Activated CD8-positive, alpha-beta T cell treated with anti-CD3 and anti-CD28 coated beads, Interleukin-2, amount 10 ng/mL, durations not matched to agents 7 days and 5 days (primary cell): ENCODE data around the gene TRIM52. TPM values are rescaled to one million over a fixed set of nuclear protein-coding genes. Genes with fewer than 3 reads are reported as not detected.
A peak's percentile ranks its signal among the peaks of the same experiment; 100 is the strongest.
"Not testable (repeated sequence)": the region's sequence is repeated elsewhere in the genome, so short reads cannot be mapped to it uniquely, and the experiment has no call there.

Experiments used
- ATAC-seq: fragments of 150-1000 bp; cut with Tn5 transposase; one replicate; pipeline ENCODE4 v1.10.0; 2021; ENCODE audit warnings: moderate library complexity
- CTCF ChIA-PET: fragments of 350-600 bp; sonication (Branson Sonifier 250); formaldehyde crosslinking; loops from one replicate; lab custom pipeline; 2021; ENCODE audit warnings: antibody characterized with exemption; lab: Charles Lee
- POLR2A ChIA-PET: fragments of 350-600 bp; sonication (Branson Sonifier 250); formaldehyde crosslinking; loops from one replicate; lab custom pipeline; 2021; ENCODE audit warnings: antibody characterized with exemption; lab: Charles Lee
- DNase-seq: peaks from one replicate; pipeline ENCODE4 v3.0.0-alpha.2; 2020
- H3K27ac Mint-ChIP-seq: one replicate; pipeline ENCODE4 v1.8.0; 2021; ENCODE audit warnings: mild to moderate bottlenecking, mixed read lengths
- H3K27me3 Mint-ChIP-seq: one replicate; pipeline ENCODE4 v1.8.0; 2021; ENCODE audit warnings: low read depth, mixed read lengths
- H3K36me3 Mint-ChIP-seq: one replicate; pipeline ENCODE4 v1.8.0; 2021; ENCODE audit warnings: low read depth, mixed read lengths
- H3K4me1 Mint-ChIP-seq: one replicate; pipeline ENCODE4 v1.8.0; 2021; ENCODE audit warnings: low read depth, mixed read lengths
- H3K4me3 Mint-ChIP-seq: one replicate; pipeline ENCODE4 v1.8.0; 2021; ENCODE audit warnings: mild to moderate bottlenecking, mixed read lengths
- H3K9me3 Mint-ChIP-seq: one replicate; pipeline ENCODE4 v1.8.0; 2022; ENCODE audit warnings: mixed read lengths; ENCODE audit not compliant: insufficient read depth
- total RNA-seq, 2 experiments: library from RNA; stranded (reverse); gene quantifications; one replicate each; pipeline ENCODE4 v1.2.3, GENCODE V29; 2021

TRIM52 gene
- total RNA-seq: 10 to 100 TPM; 22.4 to 23.2 TPM

DNA sequence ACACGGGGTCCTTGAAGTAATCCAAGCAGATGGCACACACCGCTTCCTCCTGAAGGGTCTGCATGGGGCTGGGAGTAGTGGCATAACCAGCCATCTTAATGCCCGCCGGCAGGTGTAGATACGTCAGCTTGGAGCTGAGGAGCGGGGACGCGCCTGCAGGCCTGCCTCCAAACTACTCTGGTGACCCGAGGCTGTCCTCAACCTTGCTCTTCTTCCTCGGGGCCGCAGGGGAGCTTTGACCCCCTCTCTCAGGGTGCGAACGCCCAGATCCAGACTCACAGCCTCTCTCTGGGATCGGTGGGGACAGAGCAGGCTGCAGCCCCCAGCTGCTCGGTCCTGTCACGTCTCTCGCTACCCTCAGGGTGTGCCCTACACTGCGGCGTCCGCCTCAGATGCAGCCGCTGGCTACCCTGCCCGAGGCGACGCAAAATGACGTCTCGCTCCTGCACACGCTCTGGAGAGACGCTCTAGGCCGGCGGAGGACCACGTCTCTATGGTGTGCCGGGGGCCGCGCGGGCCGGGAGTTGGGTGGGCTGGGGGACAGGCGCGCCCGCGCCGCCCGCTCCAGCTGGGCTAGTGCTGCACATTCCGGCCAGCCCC, at the start of gene TRIM52:
Gene TRIM52, minus strand, starts transcription at position 424 of the 600 bp plus-strand sequence. Its CDS starts 330 bp downstream, at position 94.
- ChIA-PET CTCF (interaction anchor here (0.8 to 2.6 kb wide), 6 partner anchors 10 to 76 kb away, joined by 3 to 16 read pairs (median 6); partner anchors contain the start of gene RACK1), POLR2A (interaction anchor here (0.8 to 5.0 kb wide), 17 partner anchors 9 to 458 kb away, joined by 3 to 86 read pairs (median 10); partner anchors contain the start of genes RACK1, TRIM41 and TRIM7)
- Mint-ChIP-seq H3K27ac (peak within 1 kb of the TSS; percentile 96), H3K9me3 (no peaks in the 10 kb centered on the region), H3K4me3 (peak within 1 kb of the TSS; percentile 93), H3K36me3 (peaks cover 40% of the 10 kb centered on the region), H3K4me1 (peaks cover 33% of the 10 kb centered on the region), H3K27me3 (no peaks in the 10 kb centered on the region)
- DNase-seq (peak; percentile 94), ATAC-seq (peak; percentile 87)

DNA sequence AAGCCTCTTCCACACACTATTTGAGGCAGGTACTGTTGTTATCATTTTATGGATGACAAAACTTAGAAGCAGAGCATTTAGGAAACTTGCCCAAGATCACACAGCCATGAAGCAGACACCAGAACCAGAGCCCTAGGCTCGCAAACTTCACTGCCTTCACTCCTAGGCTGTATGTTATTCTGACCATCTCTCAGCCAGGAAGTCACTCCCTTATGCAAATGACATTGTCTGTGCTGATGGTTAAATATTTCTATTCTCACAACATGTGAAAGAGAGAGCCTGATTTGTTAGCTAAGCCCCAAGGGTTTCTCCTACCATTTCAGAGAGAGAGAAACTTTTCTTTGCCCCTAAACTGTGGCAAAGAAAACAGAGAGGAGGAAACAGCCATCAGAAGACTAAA, 26.4 kb upstream of the TRIM52 start:
- H3K27ac Mint-ChIP-seq, H3K36me3 Mint-ChIP-seq, ATAC-seq, H3K27me3 Mint-ChIP-seq, H3K4me3 Mint-ChIP-seq, DNase-seq, H3K9me3 Mint-ChIP-seq, CTCF ChIA-PET, H3K4me1 Mint-ChIP-seq: not testable (repeated sequence)
- POLR2A ChIA-PET: interaction anchor here (0.9 kb wide), 1 partner anchor 114 kb away, joined by 4 read pairs; no protein-coding TSS in a partner anchor

DNA sequence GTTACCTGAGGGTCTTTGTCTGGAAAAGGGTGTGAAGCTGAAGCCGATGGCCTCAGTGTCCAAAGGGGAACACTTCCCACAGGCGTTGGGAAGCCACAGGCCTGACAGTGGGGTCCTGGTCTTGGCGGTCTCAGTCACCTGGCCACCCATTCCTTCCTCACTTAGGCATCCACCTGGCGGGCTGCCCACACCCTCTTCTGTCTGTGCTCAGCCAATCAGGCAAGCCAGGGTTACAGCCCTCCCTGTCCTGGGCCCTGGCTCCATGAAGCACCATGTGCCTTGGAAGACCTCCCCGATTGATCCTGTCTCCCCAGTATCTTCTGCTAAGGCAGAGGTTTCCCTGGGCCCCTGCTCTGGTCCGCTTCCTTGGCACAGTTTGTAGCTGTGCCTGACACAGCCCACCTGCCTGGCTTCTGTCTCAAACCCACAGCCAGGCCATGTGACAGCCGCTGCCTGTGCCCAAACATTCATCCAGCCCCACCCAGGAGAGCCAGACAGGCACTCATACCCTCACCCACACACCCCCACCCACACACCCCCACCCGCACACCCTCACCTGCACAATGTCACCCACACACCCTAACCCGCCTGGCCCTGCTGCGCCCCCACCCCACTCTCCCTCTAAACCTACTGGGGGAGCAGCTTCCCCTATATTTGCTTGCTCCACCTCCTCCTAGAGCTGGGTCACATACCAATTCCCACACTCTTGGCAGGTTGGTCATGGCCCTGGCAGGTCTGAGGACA, 25.2 kb upstream of the TRIM52 start:
- H3K9me3 Mint-ChIP-seq, H3K4me3 Mint-ChIP-seq, H3K27ac Mint-ChIP-seq, ATAC-seq, H3K4me1 Mint-ChIP-seq, CTCF ChIA-PET, POLR2A ChIA-PET, H3K27me3 Mint-ChIP-seq, H3K36me3 Mint-ChIP-seq, DNase-seq: not testable (repeated sequence)

DNA sequence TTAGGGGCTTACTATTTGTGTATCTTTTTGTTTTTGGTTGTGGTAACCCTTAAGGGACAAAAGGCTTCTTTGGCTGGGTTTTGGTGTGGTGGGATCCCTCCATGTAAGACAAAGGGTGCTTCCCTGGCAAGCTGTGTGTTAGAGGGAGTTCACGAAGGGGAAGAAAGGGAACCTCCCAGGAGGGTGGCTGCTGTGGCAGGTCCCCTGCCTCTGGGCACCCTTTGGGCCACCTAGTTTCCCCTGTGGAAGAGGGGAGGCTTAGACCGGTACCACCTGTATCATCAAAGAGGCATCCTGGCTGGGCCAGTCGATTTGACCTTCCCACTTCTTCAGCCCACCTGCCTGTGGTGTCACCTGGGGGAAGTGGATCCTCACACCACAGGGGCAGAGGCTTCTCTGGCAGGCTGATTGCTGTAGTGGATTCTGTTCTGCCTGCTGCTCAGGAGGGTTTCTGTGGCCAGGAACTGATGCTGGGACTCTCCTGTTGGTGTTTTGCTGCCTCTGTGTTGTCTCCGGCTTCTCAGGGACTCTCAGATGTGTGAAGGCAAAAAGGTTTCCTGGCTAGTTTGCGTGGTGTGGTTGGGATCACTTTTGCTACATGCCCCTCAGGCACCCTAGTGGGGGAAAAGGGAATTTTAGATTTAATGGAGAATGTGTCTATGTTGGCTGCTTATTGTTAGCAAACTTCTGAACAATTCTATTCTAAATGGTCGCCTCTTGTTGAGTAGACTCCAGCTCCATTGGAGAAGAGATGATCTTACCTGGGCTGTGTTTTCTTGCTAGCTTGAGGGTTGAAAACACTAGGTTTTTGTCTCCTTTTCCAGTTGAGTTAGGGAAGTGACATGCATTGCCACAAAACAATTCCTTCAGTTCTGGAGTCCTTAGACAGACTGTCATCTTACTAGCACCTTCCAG, 23.2 kb upstream of the TRIM52 start:
- H3K36me3 Mint-ChIP-seq, DNase-seq, CTCF ChIA-PET, POLR2A ChIA-PET, H3K27me3 Mint-ChIP-seq, H3K4me1 Mint-ChIP-seq, H3K27ac Mint-ChIP-seq, ATAC-seq, H3K4me3 Mint-ChIP-seq, H3K9me3 Mint-ChIP-seq: not testable (repeated sequence)

DNA sequence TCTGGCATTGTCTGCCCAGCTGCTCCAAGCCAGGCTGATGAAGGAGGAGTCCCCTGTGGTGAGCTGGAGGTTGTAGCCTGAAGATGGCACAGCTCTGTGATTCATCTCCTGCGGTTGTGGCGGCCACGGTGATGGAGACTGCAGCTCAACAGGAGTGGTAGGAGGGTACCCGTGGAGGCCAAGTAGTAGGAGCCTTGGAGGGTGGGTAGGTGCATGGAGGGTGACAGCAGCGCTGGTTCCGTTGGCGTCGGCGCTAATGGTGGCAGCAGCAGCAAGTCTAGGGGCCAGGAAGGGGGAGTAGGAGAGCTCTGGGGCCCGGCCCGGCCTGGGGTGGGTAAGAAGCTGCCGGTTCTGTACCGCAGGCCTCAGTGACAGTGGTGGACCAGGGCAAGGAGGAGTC, 22.4 kb upstream of the TRIM52 start:
- POLR2A ChIA-PET: no interaction called here
- CTCF ChIA-PET: interaction anchor here (0.7 kb wide), 1 partner anchor 23 kb away, joined by 3 read pairs; the partner anchor contains the start of gene TRIM52
- H3K4me3 Mint-ChIP-seq: no peak overlapping the region
- H3K27ac Mint-ChIP-seq: no peak overlapping the region
- ATAC-seq: no peak
- H3K4me1 Mint-ChIP-seq: peaks cover 5% of the 10 kb centered on the region
- H3K36me3 Mint-ChIP-seq: no peaks in the 10 kb centered on the region
- no peak for DNase-seq
- no peaks in the 10 kb centered on the region for H3K9me3 Mint-ChIP-seq
- no peaks in the 10 kb centered on the region for H3K27me3 Mint-ChIP-seq

DNA sequence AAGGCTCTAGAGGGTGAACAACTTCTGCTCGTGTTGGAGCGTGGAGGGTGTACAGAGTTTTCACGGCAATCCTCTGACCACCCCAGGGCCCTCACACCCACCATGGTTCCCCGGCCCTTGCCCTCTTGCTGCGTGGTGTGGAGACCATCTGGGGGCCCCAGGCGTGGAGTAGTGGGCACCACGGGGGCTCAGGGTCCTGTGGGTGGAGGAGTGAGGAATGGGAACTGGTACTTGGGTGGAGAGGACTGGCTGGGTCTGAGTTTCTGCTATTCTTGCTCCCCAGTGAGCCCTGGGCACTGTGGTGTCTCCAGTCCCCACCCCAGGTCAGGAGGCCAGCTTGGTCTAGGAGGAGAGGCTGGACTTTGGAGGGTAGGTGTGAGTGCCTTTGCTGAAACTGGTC, 21.9 kb upstream of the TRIM52 start:
- H3K36me3 Mint-ChIP-seq: no peaks in the 10 kb centered on the region
- ChIA-PET POLR2A (no interaction called here), CTCF (interaction anchor here (0.7 kb wide), 1 partner anchor 22 kb away, joined by 3 read pairs; the partner anchor contains the start of gene TRIM52)
- H3K27ac Mint-ChIP-seq: no peak overlapping the region
- H3K27me3 Mint-ChIP-seq: no peaks in the 10 kb centered on the region
- H3K9me3 Mint-ChIP-seq: no peaks in the 10 kb centered on the region
- no peak for DNase-seq
- no peak overlapping the region for H3K4me3 Mint-ChIP-seq
- ATAC-seq: no peak
- H3K4me1 Mint-ChIP-seq: peaks cover 5% of the 10 kb centered on the region

DNA sequence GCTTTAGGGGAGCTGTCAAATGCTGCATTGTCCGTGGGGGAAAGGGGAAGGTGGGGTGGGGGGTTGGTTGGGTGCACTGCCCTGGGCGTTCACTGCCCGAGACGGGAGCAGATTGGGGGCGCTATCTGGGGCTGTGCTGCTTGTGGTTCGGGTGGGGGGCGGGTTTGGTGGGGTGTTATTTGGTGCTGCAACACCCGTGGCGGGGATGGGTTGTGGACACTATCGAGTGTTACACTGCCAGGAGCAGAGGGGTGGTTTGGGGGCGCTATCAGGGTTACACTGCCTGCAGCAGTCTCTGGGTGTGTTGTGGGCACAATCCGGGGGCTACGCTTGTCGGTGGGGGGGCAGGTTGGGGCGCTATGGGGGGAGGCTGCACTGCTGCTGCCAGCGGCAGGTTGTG, 21.5 kb upstream of the TRIM52 start:
- CTCF ChIA-PET, H3K27ac Mint-ChIP-seq, H3K9me3 Mint-ChIP-seq, H3K27me3 Mint-ChIP-seq, H3K36me3 Mint-ChIP-seq, H3K4me3 Mint-ChIP-seq, DNase-seq, H3K4me1 Mint-ChIP-seq, POLR2A ChIA-PET, ATAC-seq: not testable (repeated sequence)

DNA sequence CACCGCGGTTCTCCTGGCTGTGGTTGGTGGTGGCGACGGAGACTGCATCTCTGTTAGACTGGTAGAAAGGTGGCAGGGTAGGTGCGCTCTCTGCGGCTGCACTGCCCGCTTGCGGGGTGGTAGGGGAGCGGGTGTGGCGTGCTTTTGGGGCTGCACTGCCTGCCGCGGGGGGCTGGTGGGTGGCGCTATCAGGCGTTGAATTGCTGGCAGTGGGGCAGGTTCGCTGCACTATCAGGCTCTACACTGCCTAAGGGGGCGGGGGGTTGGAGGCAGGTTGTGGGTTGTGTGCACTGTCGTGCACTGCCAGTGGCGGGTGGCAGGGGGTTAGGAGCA, 21.0 kb upstream of the TRIM52 start:
- no peak for ATAC-seq

DNA sequence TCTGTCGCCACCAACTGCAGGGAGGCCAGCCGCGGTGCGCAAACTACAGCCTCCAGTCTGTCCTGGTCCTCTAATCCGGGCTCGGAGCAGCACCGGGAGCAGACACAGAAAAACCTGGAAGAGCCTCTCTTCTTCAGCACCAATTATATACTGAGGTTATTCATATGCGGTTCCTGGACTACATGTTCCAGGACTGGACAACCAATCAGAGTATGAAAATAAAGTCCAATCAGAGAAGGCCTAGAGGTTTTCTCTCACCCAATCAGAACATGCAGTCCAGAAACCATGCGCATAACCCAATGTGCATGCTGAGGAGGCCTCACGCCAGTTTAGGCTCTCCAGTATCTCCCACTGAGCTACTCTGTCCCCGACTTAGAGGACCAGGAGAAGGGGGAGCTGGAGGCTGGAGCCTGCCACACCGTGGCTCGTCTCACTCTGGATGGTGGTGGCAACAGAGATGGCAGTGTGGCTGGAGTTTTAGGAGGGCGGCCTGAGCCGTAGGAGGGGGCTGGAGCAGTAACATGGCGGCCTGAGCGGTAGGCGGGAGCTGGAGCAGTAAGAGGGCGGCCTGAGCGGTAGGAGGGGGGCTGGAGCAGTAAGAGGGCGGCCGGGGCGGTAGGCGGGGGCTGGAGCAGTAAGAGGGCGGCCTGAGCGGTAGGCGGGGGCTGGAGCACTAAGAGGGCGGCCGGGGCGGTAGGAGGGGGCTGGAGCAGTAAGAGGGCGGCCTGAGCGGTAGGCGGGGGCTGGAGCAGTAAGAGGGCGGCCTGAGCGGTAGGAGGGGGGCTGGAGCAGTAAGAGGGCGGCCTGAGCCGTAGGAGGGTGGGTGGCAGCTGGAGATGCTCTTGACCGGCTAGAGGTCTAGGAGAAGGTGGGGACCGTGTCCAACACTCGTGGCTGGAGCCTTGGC, 20.4 kb upstream of the TRIM52 start:
- no peaks in the 10 kb centered on the region for H3K27me3 Mint-ChIP-seq
- DNase-seq (no peak), ATAC-seq (no peak)
- ChIA-PET CTCF (no interaction called here), POLR2A (no interaction called here)
- no peaks in the 10 kb centered on the region for H3K9me3 Mint-ChIP-seq
- no peak overlapping the region for H3K27ac Mint-ChIP-seq
- H3K4me3 Mint-ChIP-seq: no peak overlapping the region
- peaks cover 5% of the 10 kb centered on the region for H3K4me1 Mint-ChIP-seq
- H3K36me3 Mint-ChIP-seq: no peaks in the 10 kb centered on the region

More for the DNA sequence above, 21.0 kb upstream of the TRIM52 start:
- Mint-ChIP-seq H3K36me3 (no peaks in the 10 kb centered on the region), H3K4me1 (peaks cover 5% of the 10 kb centered on the region), H3K27ac (no peak overlapping the region), H3K9me3 (no peaks in the 10 kb centered on the region), H3K4me3 (no peak overlapping the region), H3K27me3 (no peaks in the 10 kb centered on the region)
- ChIA-PET CTCF (no interaction called here), POLR2A (no interaction called here)
- no peak for DNase-seq

DNA sequence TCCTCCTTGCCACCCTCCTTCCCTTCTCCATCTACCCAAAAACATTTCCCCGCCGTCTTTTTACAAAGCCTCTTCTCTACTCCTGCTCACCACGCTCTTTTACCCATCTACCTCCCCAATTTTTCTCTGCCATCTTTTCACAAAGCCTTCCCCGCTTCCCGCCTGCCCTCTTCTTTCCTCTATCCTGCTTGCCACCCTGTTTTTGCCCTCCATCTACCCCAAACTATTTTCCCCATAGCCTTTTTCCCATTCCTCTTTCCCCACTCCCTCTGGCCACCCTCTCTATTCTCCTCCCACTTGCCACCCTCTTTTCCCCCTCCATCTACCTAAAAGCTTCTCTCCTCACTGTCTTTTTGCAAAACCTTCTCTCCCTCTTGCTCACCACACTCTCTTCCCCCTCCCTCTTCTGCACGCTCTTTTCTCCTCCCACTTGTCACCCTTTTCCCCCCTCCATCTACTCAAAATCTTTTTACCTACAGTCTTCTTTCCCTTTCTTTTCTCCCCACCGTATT, 19.4 kb upstream of the TRIM52 start:
- POLR2A ChIA-PET: no interaction called here
- Mint-ChIP-seq H3K4me3 (no peak overlapping the region), H3K27ac (no peak overlapping the region), H3K4me1 (peaks cover 5% of the 10 kb centered on the region), H3K9me3 (no peaks in the 10 kb centered on the region), H3K36me3 (no peaks in the 10 kb centered on the region), H3K27me3 (no peaks in the 10 kb centered on the region)
- DNase-seq (no peak), ATAC-seq (no peak)
- CTCF ChIA-PET: no interaction called here

DNA sequence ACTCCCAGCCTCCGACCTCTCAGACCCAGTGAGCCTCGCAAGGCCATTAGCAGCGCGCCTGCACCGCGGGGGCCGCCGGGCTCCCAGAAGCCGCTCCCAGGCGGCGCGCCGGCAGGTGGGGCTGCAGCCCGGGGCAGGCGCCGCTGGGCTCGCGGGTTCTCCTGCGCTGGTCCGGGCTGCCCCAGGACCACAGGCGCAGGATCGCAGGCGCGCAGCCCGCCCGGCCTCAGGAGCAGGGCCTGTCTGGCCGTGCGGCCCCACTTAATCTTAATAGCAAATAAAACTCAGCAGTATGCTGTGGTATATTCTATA, 12.4 kb upstream of the TRIM52 start:
- ATAC-seq, H3K9me3 Mint-ChIP-seq, H3K36me3 Mint-ChIP-seq, DNase-seq, H3K4me3 Mint-ChIP-seq, H3K27me3 Mint-ChIP-seq, H3K27ac Mint-ChIP-seq, H3K4me1 Mint-ChIP-seq, CTCF ChIA-PET: not testable (repeated sequence)
- POLR2A ChIA-PET: interaction anchor here (0.7 kb wide), 1 partner anchor 443 kb away, joined by 3 read pairs; no protein-coding TSS in a partner anchor
